Ecto neural progenitor cell (in vitro differentiated cells): Measurements from ENCODE around the gene PPM1H.
"Not testable (repeated sequence)": the region's sequence is repeated elsewhere in the genome, so short reads cannot be mapped to it uniquely, and the experiment has no call there.

Experiments used
- DNase-seq: peaks from one replicate; pipeline ENCODE4 v3.0.0-alpha.2; 2018; ENCODE audit warnings: low spot score

Gene PPM1H

DNA sequence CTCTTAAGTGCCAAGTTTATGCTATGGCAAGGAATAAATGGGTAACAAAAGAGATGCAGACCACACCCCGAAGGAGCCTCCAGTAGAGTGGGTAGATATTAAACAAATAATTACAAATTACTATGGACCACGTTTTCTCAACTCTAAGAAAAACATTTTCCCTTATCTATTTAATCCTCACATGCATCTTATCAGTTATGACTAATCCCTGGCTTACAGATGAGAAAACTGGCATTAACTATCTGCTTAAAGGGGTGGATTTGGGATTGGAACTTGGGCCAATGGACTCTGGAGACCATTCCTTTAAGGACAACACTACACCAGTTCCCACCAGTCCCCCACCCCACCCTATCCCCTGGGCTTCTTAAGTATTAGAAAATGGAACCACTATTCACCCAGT lies 26.3 kb downstream of the PPM1H start:
- no peak for DNase-seq

DNA sequence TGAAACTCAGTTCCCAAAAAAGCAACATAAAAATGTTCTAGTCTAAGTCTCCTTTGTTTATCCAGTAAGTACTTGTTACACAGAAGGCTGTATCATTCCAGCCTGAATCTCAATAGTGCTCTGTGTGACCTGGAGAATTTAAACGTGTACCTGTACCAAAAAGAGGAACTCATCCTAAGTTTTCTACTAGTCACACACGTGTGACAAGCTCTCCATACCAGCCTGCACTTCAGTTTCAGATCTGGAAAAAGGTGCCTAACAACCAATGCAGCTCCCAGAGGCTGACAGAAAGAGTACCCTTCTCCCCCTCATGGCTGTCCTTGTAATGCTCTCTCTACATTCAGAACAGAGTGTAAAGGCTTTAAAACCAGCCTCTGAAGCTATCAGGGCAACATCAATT lies 27.4 kb downstream of the PPM1H start:
- DNase-seq, result no peak

DNA sequence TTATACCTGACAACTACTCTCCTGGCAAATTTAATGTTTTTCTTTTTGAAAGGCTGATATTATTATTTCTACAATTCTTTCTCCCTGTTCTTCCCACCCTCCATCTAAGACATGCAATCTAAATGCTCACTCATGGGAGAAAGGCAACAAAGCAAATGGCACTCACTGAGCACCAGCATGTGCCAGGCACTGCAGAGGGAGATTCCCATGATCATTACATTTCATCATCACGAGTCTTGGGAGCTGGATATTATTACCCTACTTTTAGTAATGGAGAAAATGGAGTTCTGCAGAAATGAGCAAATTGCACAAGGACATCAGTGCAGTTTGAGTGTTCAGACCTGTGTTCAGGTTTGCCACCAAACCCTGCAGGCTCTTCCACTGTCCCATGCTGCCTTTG lies 27.9 kb downstream of the PPM1H start:
- DNase-seq, result no peak

- DNase-seq, result no peak
These were observed 31.8 kb downstream of the PPM1H start for GRCh38 chr12:62903151-62903550.

DNA sequence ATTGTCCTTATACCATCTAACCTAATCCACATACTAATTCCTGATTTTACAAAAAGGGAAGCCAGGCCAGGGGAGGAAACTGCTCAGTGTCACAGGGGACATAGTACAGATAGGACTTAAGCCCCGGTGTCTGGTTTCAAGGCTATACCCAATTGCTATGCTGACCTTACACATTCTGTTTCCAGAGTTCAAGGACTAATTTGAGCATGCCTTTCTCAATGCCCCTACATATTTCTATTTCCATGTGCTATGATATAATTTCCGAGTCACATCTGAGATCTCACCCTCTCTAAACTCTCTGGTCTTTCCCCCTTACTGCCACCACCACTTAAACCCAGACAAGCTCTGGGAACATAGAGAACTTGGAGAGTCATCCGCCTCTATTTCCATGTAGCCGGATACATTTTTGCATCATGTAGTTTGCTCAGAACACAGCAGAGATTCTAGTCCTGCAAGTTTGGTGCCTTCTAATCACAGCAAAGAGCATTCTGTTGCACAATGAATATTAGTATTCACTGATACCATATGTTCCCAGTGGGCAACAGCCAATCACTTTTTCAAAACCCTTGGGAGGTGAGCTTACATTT lies 34.2 kb downstream of the PPM1H start:
- no peak for DNase-seq

DNA sequence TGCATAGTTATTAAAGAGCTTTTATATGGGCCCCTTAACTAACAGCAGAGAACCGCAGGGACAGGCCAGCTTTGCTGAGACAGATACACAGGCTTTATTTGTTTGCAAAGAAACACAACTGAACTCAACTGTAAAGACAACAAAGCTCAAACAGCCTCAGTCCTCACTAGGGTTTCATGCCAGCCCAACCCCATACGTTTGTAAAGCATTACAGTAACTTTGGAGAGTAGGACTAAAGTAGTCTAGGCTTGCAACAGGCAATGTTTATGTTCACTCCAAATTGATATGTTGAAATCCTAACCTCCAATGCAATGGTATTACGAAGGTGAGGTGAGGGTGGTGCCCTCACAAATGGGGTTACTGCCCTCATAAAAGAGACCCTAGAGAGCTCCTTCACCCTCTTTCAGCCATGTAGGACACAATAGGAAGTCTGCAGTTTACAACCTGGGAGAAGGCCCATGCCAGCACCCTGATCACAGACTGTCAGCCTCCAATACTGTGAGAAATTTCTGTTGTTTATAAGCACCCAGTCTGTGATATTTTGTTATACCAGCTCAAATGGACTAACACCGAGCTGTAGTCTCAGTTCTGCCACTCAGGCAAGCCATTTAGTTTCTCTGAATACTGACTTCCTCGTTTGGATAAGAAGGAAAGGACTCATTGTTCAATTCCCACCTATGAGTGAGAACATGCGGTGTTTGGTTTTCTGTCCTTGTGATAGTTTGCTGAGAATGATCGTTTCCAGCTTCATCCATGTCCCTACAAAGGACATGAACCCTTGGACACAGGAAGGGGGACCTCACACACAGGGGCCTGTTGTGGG lies 35.2 kb downstream of the PPM1H start:
- no peak for DNase-seq

- DNase-seq, result no peak
These were observed 36.4 kb downstream of the PPM1H start for GRCh38 chr12:62898526-62898925.

- DNase-seq, result no peak
These were observed 39.5 kb downstream of the PPM1H start for GRCh38 chr12:62895351-62895877.

GRCh38 chr12:62893276-62893675 lies 41.7 kb downstream of the PPM1H start:
- no peak for DNase-seq

- no peak for DNase-seq
These were observed 43.0 kb downstream of the PPM1H start for GRCh38 chr12:62891805-62892549.

- DNase-seq, result no peak
These were observed 46.4 kb downstream of the PPM1H start for GRCh38 chr12:62888454-62889110.

DNA sequence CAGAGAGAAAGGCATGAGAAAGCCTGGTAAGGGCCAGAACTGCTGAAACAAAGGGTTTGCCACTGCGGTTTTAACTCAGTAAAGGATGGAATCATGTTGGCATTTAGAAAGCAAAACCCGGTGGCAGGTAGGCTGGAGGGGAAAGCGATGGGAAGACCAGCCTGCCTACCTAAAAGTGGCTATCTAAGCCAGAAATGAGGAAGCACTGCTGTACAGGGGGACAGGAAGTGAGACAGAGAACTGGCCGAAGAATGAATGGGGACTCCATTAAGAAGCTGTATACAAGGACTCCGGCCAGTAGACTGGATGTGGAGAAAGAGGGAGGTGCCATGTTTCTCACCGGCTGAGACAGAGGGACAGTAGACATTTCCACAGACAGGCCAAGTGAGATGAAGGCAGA lies 48.2 kb downstream of the PPM1H start:
- no peak for DNase-seq

DNA sequence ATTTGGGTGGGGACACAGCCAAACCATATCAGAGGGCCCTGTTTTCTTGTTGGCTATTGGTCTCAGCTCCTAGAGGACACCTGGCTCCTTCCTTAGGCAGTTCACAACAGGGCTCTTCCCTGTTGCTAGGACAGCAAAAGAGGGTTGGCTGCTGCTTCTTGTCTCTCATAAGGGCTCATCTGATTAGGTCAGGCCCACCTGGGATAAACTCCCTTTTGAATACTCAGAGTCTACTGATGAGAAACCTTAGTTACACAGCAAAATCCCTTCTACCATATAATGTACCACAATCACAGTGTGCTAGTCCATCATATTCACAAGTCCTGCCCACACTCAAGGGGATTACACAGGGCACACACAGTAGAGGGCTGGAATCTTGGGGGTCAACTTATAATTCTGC lies 49.7 kb downstream of the PPM1H start:
- no peak for DNase-seq

DNA sequence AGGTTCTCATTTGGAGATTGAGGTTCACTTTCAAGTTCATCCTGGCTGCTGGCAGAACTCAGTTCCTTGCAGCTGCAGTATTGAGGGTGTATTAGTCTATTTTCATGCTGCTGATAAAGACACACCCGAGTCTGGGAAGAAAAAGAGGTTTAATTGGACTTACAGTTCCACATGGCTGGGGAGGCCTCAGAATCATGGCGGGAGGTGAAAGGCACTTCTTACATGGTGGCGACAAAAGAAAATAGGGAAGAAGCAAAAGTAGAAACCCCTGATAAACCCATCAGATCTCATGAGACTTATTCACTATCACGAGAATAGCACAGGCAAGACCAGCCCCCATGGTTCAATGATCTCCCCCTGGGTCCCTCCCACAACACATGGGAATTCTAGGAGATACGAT lies 50.1 kb downstream of the PPM1H start:
- DNase-seq, result not testable (repeated sequence)

- no peak for DNase-seq
These were observed 52.3 kb downstream of the PPM1H start for GRCh38 chr12:62882696-62883095.

- DNase-seq, result no peak
These were observed 52.8 kb downstream of the PPM1H start for GRCh38 chr12:62882140-62882539.

DNA sequence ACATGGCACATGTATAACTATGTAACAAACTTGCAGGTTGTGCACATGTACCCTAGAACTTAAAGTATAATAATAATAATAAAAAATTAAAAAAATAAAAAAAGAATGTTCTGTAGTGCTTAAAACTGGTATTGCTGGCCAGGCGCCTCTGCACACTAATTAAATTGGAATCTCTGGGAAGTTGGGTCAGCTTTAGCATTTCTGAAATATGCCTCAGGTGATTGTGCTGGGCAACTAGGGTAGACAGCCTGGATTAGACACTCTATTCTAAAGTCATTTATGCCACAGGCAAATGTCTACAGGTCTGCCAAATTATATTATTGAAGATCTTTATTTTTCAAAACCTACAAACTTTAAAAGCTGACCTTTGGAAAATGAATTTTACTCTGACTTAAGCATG lies 55.3 kb downstream of the PPM1H start:
- no peak for DNase-seq

GRCh38 chr12:62879228-62879627 lies 55.7 kb downstream of the PPM1H start:
- not testable (repeated sequence) for DNase-seq

DNA sequence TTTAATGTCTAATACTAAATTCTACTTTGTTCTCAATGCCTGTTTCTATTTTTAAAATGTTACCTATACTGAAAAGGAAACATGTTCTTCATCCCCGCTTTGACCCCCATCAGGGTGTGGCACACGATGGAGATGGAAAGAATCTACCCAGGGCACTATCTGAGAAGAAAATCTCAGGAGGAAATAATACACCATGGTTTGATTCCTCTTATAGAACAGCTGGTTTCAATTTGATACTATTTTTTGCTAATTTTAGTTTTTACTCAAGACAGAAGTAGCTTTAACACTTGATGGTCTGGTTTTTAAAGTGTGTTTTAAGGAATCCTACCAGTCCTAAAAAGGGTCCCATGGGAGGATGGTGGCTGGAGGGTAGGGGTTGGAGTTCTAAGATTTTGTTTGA lies 56.7 kb downstream of the PPM1H start:
- DNase-seq, result no peak

GRCh38 chr12:62876938-62877548 lies 57.9 kb downstream of the PPM1H start:
- DNase-seq, result no peak

- DNase-seq, result no peak
These were observed 61.0 kb downstream of the PPM1H start for GRCh38 chr12:62873826-62874448.
